Measurements from ENCODE around the gene CADM1.

- TF ChIP-seq CTCF (conservative IDR thresholded peaks at IDR 0.05; ENCODE audit: low read length), result no peak
- no peak for TF ChIP-seq EZH2phosphoT487 (IDR thresholded peaks at IDR 0.05; ENCODE audit: borderline replicate concordance, low read depth, low read length)
Observed at GRCh38 chr11:115466122-115466521, 38.1 kb downstream of the CADM1 start.
